SK-N-SH (cell line): ENCODE results near the gene DDX25. TPM values are rescaled to one million over a fixed set of nuclear protein-coding genes. Genes with fewer than 3 reads are reported as not detected.

ENCODE experiments used
- CTCF ChIA-PET: fragments of 300-600, 350-600 bp; formaldehyde crosslinking; extraction: SDS; loops from one replicate; lab custom pipeline; 2021; lab: Yijun Ruan, JAX
- POLR2A ChIA-PET: fragments of 350-600 bp; sonication (Branson Sonifier 250); formaldehyde crosslinking; extraction: SDS; loops from one replicate; lab custom pipeline; 2020; ENCODE audit warnings: antibody characterized with exemption, inconsistent platforms; lab: Yijun Ruan, JAX
- DNase-seq: peaks from one replicate; pipeline ENCODE4 v3.0.0; 2012
- H2AFZ ChIP-seq: fragments of 200-600 bp; sonication (generic); 2 replicates; pipeline ENCODE4 v1.8.1; 2016; ENCODE audit warnings: antibody characterized with exemption, mild to moderate bottlenecking, low read depth
- H3F3A ChIP-seq: fragments of 200-600 bp; sonication (generic); replicated peaks from 2 replicates; pipeline ENCODE3; 2016; ENCODE audit warnings: antibody characterized with exemption, mild to moderate bottlenecking; ENCODE audit not compliant: insufficient read depth
- H3K27ac ChIP-seq, 2 experiments: fragments of 200-500 bp in 1 of 2; fragments of 200-600 bp in 1 of 2; sonication (Bioruptor generic) in 1 of 2; sonication (generic), shearing (Covaris generic) in 1 of 2; 2 replicates each; pipeline versions ENCODE4 v1.5.1 to v1.6.1; 2014 to 2016; ENCODE audit warnings: low read depth in 2 of 2, inconsistent platforms in 1 of 2, low read length in 1 of 2, mild to moderate bottlenecking in 1 of 2, mixed read lengths in 1 of 2
- H3K27me3 ChIP-seq: fragments of 200-600 bp; sonication (generic), shearing (Covaris generic); 2 replicates; pipeline ENCODE4 v1.6.1; 2016; ENCODE audit warnings: mixed run types; ENCODE audit not compliant: insufficient read depth
- H3K36me3 ChIP-seq, 2 experiments: fragments of 200-500 bp in 1 of 2; fragments of 200-600 bp in 1 of 2; sonication (Bioruptor generic) in 1 of 2; sonication (generic) in 1 of 2; replicated peaks in 1 of 2; 2 replicates each; pipeline versions ENCODE3 to v1.5.1; 2014 to 2016; ENCODE audit warnings: low read length in 1 of 2, mild to moderate bottlenecking in 1 of 2; ENCODE audit not compliant: insufficient read depth in 2 of 2, control insufficient read depth in 1 of 2
- H3K4me1 ChIP-seq, 2 experiments: fragments of 200-500 bp in 1 of 2; fragments of 200-600 bp in 1 of 2; sonication (Bioruptor generic) in 1 of 2; sonication (generic), shearing (Covaris generic) in 1 of 2; 2 replicates each; pipeline versions ENCODE4 v1.5.1 to v1.6.1; 2014 to 2016; ENCODE audit warnings: low read depth in 1 of 2, low read length in 1 of 2, mixed run types in 1 of 2; ENCODE audit not compliant: insufficient read depth in 2 of 2, control insufficient read depth in 1 of 2
- H3K4me2 ChIP-seq: fragments of 200-600 bp; sonication (generic), shearing (Covaris generic); 2 replicates; pipeline ENCODE4 v1.6.1; 2017; ENCODE audit warnings: mixed run types
- H3K4me3 ChIP-seq, 2 experiments: fragments of 200-500 bp in 1 of 2; fragments of 200-600 bp in 1 of 2; sonication (Bioruptor generic) in 1 of 2; sonication (generic), shearing (Covaris generic) in 1 of 2; 2 replicates each; pipeline versions ENCODE4 v1.5.1 to v1.8.1; 2014 to 2016; ENCODE audit warnings: low read depth in 2 of 2, inconsistent platforms in 1 of 2, low read length in 1 of 2, mild to moderate bottlenecking in 1 of 2, mixed read lengths in 1 of 2, moderate library complexity in 1 of 2
- H3K79me2 ChIP-seq: fragments of 200-600 bp; sonication (generic); 2 replicates; pipeline ENCODE4 v1.8.1; 2017; ENCODE audit warnings: mild to moderate bottlenecking; ENCODE audit not compliant: insufficient read depth
- H3K9ac ChIP-seq: fragments of 200-600 bp; sonication (generic); 2 replicates; pipeline ENCODE4 v1.6.1; 2017; ENCODE audit warnings: mixed run types
- H3K9me2 ChIP-seq: fragments of 200-600 bp; sonication (generic); 2 replicates; pipeline ENCODE4 v1.6.1; 2017; ENCODE audit warnings: mixed run types
- H3K9me3 ChIP-seq: fragments of 200-600 bp; sonication (generic); 2 replicates; pipeline ENCODE4 v1.6.1; 2017; ENCODE audit warnings: mixed run types, mild to moderate bottlenecking, moderate library complexity
- H4K20me1 ChIP-seq: fragments of 200-600 bp; sonication (generic); 2 replicates; pipeline ENCODE4 v1.6.1; 2017; ENCODE audit warnings: mild to moderate bottlenecking, mixed run types; ENCODE audit not compliant: insufficient read depth
- CHD2 ChIP-seq: fragments of 150-350 bp; IDR thresholded peaks from 2 replicates; pipeline ENCODE4 v1.6.1; 2018; ENCODE audit warnings: low read length; ENCODE audit not compliant: partially characterized antibody
- ELF1 ChIP-seq: IDR thresholded peaks from 2 replicates; pipeline ENCODE4 v1.4.0; 2012
- FOXM1 ChIP-seq: IDR thresholded peaks from 2 replicates; pipeline ENCODE4 v1.4.0; 2012; ENCODE audit warnings: low read depth, mild to moderate bottlenecking
- GABPA ChIP-seq: IDR thresholded peaks from 2 replicates; pipeline ENCODE4 v1.4.0; 2012; ENCODE audit warnings: low read depth, mild to moderate bottlenecking
- GATA2 ChIP-seq: sonication (generic); formaldehyde crosslinking; IDR thresholded peaks from 2 replicates; pipeline ENCODE4 v1.5.0; 2020; ENCODE audit warnings: mild to moderate bottlenecking, missing genetic modification reagents
- MEF2A ChIP-seq: IDR thresholded peaks from 2 replicates; pipeline ENCODE4 v1.4.0; 2012; ENCODE audit warnings: low read depth, borderline replicate concordance
- MXI1 ChIP-seq: IDR thresholded peaks from 2 replicates; pipeline ENCODE4 v1.6.1; 2012; ENCODE audit warnings: mild to moderate bottlenecking, low read depth, low read length, improper control_type of control experiment
- RFX5 ChIP-seq: IDR thresholded peaks from 2 replicates; pipeline ENCODE4 v1.6.1; 2012; ENCODE audit warnings: mild to moderate bottlenecking, improper control_type of control experiment, low read length
- TCF12 ChIP-seq: IDR thresholded peaks from 2 replicates; pipeline ENCODE4 v1.4.0; 2012
- TEAD4 ChIP-seq: IDR thresholded peaks from 2 replicates; pipeline ENCODE4 v1.4.0; 2012; ENCODE audit warnings: mild to moderate bottlenecking, borderline replicate concordance; ENCODE audit not compliant: insufficient read depth
- WGBS: methylation state at CpG from one replicate; pipeline ENCODE4 v1.1.6; 2017; ENCODE audit warnings: low lambda C conversion rate; 5-methylcytosine and 5-hydroxymethylcytosine counted together
- polyA plus RNA-seq, 3 experiments: library from polyadenylated mRNA; depleted of rRNA; stranded (reverse); fragments of >200 nt; gene quantifications; 2 replicates each; pipeline ENCODE4 v1.2.3, GENCODE V29; 2012
- TF ChIP-seq, protein P1 (sequence below): IDR thresholded peaks from 2 replicates; pipeline ENCODE4; 2012

DDX25 gene
- polyA plus RNA-seq, 1 of the 3 experiments (the other 2 are of a cell fraction): 0.12 TPM

DNA sequence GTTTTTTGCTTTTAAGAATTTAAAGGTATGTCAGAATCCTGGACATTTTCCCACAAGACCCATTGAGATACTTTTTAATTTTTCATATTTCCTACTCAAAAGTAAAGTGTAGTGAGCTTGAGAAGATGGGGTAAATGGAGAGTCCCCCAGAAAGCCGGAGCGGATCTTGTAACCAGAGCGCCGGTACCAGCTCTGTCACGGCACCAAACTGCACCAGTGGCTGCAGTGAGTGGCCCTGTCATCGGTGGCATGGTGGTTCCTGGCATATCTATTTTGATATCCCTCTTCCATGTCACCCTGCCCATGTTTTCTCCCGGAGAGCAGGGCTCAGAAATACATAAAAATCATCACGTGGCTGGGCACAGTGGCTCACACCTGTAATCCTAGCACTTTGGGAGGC is 19.3 kb downstream of the DDX25 start:
- H3K9ac ChIP-seq: no peak overlapping the region
- H3K79me2 ChIP-seq: no peaks in the 10 kb centered on the region
- H3K9me3 ChIP-seq: no peaks in the 10 kb centered on the region
- H3K27me3 ChIP-seq: peaks cover 33% of the 10 kb centered on the region; the same call in 1 of the 2 replicates
- no peaks in the 10 kb centered on the region for H4K20me1 ChIP-seq
- no peak for DNase-seq
- no peaks in the 10 kb centered on the region for H3F3A ChIP-seq
- no peak overlapping the region for H3K4me2 ChIP-seq
- ChIA-PET POLR2A (interaction anchor here (1.5 kb wide), 1 partner anchor 138 kb away, joined by 5 read pairs; no protein-coding TSS in a partner anchor), CTCF (interaction anchor here (0.8 to 5.3 kb wide), 28 partner anchors 9 to 387 kb away, joined by 3 to 63 read pairs (median 5); partner anchors contain the start of gene CDON)
- no peak overlapping the region for H3K27ac ChIP-seq
- peaks cover 0 to 21% of the 10 kb centered on the region in 2 experiments; a peak in 1 of 4 replicates for H3K4me1 ChIP-seq
- TF ChIP-seq ELF1 (no peak), TCF12 (no peak), TEAD4 (no peak), MEF2A (no peak), GABPA (no peak), GATA2 (CRISPR knock-in tag) (no peak), MXI1 (no peak), RFX5 (no peak), FOXM1 (no peak)
- TF ChIP-seq, protein P1, sequence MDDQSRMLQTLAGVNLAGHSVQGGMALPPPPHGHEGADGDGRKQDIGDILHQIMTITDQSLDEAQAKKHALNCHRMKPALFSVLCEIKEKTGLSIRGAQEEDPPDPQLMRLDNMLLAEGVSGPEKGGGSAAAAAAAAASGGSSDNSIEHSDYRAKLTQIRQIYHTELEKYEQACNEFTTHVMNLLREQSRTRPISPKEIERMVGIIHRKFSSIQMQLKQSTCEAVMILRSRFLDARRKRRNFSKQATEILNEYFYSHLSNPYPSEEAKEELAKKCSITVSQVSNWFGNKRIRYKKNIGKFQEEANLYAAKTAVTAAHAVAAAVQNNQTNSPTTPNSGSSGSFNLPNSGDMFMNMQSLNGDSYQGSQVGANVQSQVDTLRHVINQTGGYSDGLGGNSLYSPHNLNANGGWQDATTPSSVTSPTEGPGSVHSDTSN: no peak
- no peaks in the 10 kb centered on the region for H3K9me2 ChIP-seq
- H3K36me3 ChIP-seq: no peaks in the 10 kb centered on the region
- H2AFZ ChIP-seq: no peak overlapping the region
- H3K4me3 ChIP-seq: no peak overlapping the region
- 77% methylated on average over 8 of the region's 8 CpGs for WGBS

DNA sequence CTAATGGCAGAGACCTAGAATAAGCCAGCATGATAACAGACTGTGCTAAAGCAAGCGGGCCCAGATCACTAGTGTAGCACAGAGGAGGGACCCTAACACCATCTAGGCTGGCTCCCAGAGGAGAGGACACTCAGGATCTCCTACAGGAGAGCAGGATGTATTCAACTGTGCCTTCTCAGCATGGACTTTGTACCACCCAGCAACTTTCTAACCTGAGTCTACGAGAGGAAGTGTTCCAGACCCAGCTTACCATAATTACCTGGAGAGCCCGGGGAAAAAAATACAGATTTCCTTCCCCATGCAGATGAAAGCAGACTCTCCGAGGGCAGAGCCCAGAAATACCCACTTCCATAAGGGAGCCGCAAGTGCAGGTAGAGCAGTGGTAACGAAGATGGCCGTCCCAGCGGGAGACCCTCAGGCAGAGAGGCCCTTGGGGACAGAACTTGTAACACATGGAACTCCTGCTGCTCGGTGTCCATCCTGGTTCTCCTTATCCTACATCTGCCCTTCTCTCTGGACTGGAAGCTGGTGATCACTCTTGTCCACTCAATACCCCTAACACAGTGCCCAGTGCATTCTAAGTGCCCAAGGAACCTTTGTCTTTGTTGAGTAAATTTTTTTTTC is 20.2 kb downstream of the DDX25 start:
- Histone ChIP-seq H3K4me1 (peaks cover 0 to 17% of the 10 kb centered on the region in 2 experiments; a peak in 1 of 4 replicates), H3K36me3 (no peaks in the 10 kb centered on the region), H3K9me3 (no peaks in the 10 kb centered on the region), H3K79me2 (no peaks in the 10 kb centered on the region), H3K27me3 (peaks cover 26% of the 10 kb centered on the region; the same call in 1 of the 2 replicates), H3K9ac (no peak overlapping the region), H3K9me2 (no peaks in the 10 kb centered on the region), H3K4me3 (no peak overlapping the region), H4K20me1 (no peaks in the 10 kb centered on the region), H3F3A (no peaks in the 10 kb centered on the region), H3K4me2 (no peak overlapping the region), H2AFZ (no peak overlapping the region), H3K27ac (no peak overlapping the region)
- ChIA-PET CTCF (interaction anchor here (0.7 to 5.3 kb wide), 14 partner anchors 8 to 267 kb away, joined by 3 to 63 read pairs (median 5); partner anchors contain the start of gene CDON), POLR2A (interaction anchor here (1.0 to 1.7 kb wide), 4 partner anchors 137 to 269 kb away, joined by 3 to 5 read pairs (median 4); no protein-coding TSS in a partner anchor)
- no peak for DNase-seq
- 82% methylated on average over 8 of the region's 9 CpGs for WGBS
- TF ChIP-seq ELF1 (no peak), CHD2 (no peak)
